K562 (cell line): ENCODE data around the gene CEND1. TPM values are rescaled to one million over a fixed set of nuclear protein-coding genes. Genes with fewer than 3 reads are reported as not detected.

Source experiments
- DPF2 ChIP-seq: fragments of 450-650 bp; IDR thresholded peaks from 2 replicates; pipeline ENCODE4 v1.6.1; 2016
- GTF2F1 ChIP-seq: IDR thresholded peaks from 2 replicates; pipeline ENCODE4 v1.6.1; 2011; ENCODE audit warnings: low read depth, low read length, improper control_type of control experiment
- HNRNPK ChIP-seq: fragments of 200-400 bp; formaldehyde crosslinking; IDR thresholded peaks from one replicate; pipeline ENCODE4 v1.6.1; 2018; ENCODE audit warnings: mild to moderate bottlenecking, low read depth, low read length; ENCODE audit not compliant: poor library complexity, severe bottlenecking
- KDM1A ChIP-seq, 2 experiments: fragments of 450-650 bp; IDR thresholded peaks; 2 replicates each; pipeline ENCODE4 v1.6.1; 2016; ENCODE audit warnings: mild to moderate bottlenecking in 2 of 2
- RBM15 ChIP-seq: fragments of 200-400 bp; formaldehyde crosslinking; IDR thresholded peaks from 2 replicates; pipeline ENCODE4 v1.6.1; 2018; ENCODE audit warnings: mild to moderate bottlenecking, low read length, moderate library complexity; ENCODE audit not compliant: insufficient read depth
- USF2 ChIP-seq: sonication (generic); formaldehyde crosslinking; IDR thresholded peaks from 2 replicates; pipeline ENCODE4 v1.5.0; 2020; ENCODE audit warnings: missing genetic modification reagents
- ZBTB40 ChIP-seq, 2 experiments: fragments of 450-650 bp in 1 of 2; sonication (generic) in 1 of 2; formaldehyde crosslinking in 1 of 2; IDR thresholded peaks; 2 replicates each; pipeline versions ENCODE4 v1.7.1 to v1.9.0; 2016 to 2022; ENCODE audit warnings: inconsistent platforms in 1 of 2, mild to moderate bottlenecking in 1 of 2, missing genetic modification reagents in 1 of 2
- ZNF197 ChIP-seq: fragments of 200-800 bp; sonication (Bioruptor generic); IDR thresholded peaks from 2 replicates; pipeline ENCODE4 v1.6.1; 2016; ENCODE audit warnings: low read depth, missing genetic modification characterization, missing compliant biosample characterization
- ZNF507 ChIP-seq: conservative IDR thresholded peaks from 2 replicates; pipeline ENCODE4 v1.6.1; 2017; ENCODE audit warnings: missing genetic modification characterization, missing compliant biosample characterization
- ZNF75A ChIP-seq: fragments of 450-650 bp; formaldehyde crosslinking; IDR thresholded peaks from 2 replicates; pipeline ENCODE4 v1.4.0; 2020; ENCODE audit warnings: mild to moderate bottlenecking
- polyA plus RNA-seq, 8 experiments: library from polyadenylated mRNA; depleted of rRNA in 4 of 8; stranded (reverse) in 5 of 8; unstranded in 3 of 8; fragments of >200 nt; fragmentation: Nextera tagmentation in 2 of 8; fragmentation: Illumina TruSeq in 1 of 8; extraction: Ambion mirVana in 2 of 8; extraction: Trizol in 1 of 8; gene quantifications; 2 replicates each; pipeline versions ENCODE4 v1.2.1 to v1.2.3, GENCODE V29; 2011 to 2014; ENCODE audit warnings: inconsistent platforms in 1 of 8, missing spikeins in 1 of 8
- total RNA-seq, 7 experiments: library from RNA; depleted of rRNA in 6 of 7; stranded (reverse); fragments of >200 nt in 6 of 7; fragmentation: Illumina TruSeq in 2 of 7; extraction: Trizol in 2 of 7; gene quantifications; 2 replicates each; pipeline versions ENCODE4 v1.2.1 to v1.2.3, GENCODE V29; 2011 to 2021; ENCODE audit warnings: low replicate concordance in 1 of 7
- TF ChIP-seq, protein P1 (sequence below): sonication (generic); formaldehyde crosslinking; IDR thresholded peaks from 2 replicates; pipeline ENCODE4 v1.8.0; 2022; ENCODE audit warnings: mild to moderate bottlenecking, missing genetic modification reagents, borderline replicate concordance
- TF ChIP-seq, protein P2 (sequence below), 2 experiments: fragments of 200-800 bp in 1 of 2; sonication (Bioruptor generic) in 1 of 2; sonication (generic) in 1 of 2; formaldehyde crosslinking in 1 of 2; IDR thresholded peaks in 1 of 2; conservative IDR thresholded peaks in 1 of 2; 2 replicates each; pipeline versions ENCODE4 v1.5.0 to v1.6.1; 2016 to 2020; ENCODE audit warnings: missing compliant biosample characterization in 1 of 2, missing genetic modification characterization in 1 of 2, missing genetic modification reagents in 1 of 2

Gene CEND1
- total and polyA plus RNA-seq, 9 of the 15 experiments (the other 6 are each of a cell fraction or from before 2014, with no cell fraction given): 0.13 to 0.18 (median 0.16) TPM; not detected in 6

GRCh38 chr11:747158-748006 is 42.5 kb downstream of the CEND1 start, which contains the start of gene TALDO1 (continued):
- TF ChIP-seq ZBTB40 (IDR thresholded peaks at IDR 0.05): peak; percentile 13; the same call in 1 of the 2 replicates
- TF ChIP-seq ZBTB40 (CRISPR knock-in tag; IDR thresholded peaks at IDR 0.05): no peak
- no peak for TF ChIP-seq ZNF197 (CRISPR knock-in tag)
- no peak for TF ChIP-seq ZNF507 (tag)
- no peak for TF ChIP-seq HNRNPK
- TF ChIP-seq, protein P1, sequence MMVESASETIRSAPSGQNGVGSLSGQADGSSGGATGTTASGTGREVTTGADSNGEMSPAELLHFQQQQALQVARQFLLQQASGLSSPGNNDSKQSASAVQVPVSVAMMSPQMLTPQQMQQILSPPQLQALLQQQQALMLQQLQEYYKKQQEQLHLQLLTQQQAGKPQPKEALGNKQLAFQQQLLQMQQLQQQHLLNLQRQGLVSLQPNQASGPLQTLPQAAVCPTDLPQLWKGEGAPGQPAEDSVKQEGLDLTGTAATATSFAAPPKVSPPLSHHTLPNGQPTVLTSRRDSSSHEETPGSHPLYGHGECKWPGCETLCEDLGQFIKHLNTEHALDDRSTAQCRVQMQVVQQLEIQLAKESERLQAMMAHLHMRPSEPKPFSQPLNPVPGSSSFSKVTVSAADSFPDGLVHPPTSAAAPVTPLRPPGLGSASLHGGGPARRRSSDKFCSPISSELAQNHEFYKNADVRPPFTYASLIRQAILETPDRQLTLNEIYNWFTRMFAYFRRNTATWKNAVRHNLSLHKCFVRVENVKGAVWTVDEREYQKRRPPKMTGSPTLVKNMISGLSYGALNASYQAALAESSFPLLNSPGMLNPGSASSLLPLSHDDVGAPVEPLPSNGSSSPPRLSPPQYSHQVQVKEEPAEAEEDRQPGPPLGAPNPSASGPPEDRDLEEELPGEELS (CRISPR knock-in tag): peak; percentile 77; the same call in 1 of the 2 replicates
- no peak for TF ChIP-seq RBM15
- TF ChIP-seq DPF2: no peak
- TF ChIP-seq, protein P2, sequence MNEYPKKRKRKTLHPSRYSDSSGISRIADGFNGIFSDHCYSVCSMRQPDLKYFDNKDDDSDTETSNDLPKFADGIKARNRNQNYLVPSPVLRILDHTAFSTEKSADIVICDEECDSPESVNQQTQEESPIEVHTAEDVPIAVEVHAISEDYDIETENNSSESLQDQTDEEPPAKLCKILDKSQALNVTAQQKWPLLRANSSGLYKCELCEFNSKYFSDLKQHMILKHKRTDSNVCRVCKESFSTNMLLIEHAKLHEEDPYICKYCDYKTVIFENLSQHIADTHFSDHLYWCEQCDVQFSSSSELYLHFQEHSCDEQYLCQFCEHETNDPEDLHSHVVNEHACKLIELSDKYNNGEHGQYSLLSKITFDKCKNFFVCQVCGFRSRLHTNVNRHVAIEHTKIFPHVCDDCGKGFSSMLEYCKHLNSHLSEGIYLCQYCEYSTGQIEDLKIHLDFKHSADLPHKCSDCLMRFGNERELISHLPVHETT (CRISPR knock-in tag; conservative IDR thresholded peaks at IDR 0.05 in 1 of 2, IDR thresholded peaks at IDR 0.05 in 1 of 2): peak in 1 of 2 experiments; percentile 55; a peak in 1 of 4 replicates
- TF ChIP-seq ZNF75A (CRISPR knock-in tag): no peak
- no peak for TF ChIP-seq USF2
- TF ChIP-seq KDM1A (IDR thresholded peaks at IDR 0.05): no peak
- TF ChIP-seq GTF2F1: no peak
